Islet precursor cell (in vitro differentiated cells): ENCODE measurements around the gene FAM9C.

Source experiments
- DNase-seq: peaks from one replicate; pipeline ENCODE4 v3.0.0-alpha.2; 2018

Gene FAM9C

GRCh38 chrX:13005661-13006473 lies 38.6 kb downstream of the FAM9C start:
- DNase-seq = no peak

- no peak for DNase-seq
Measured at GRCh38 chrX:13001961-13002671, 42.3 kb downstream of the FAM9C start.

GRCh38 chrX:13001097-13001496 lies 43.3 kb downstream of the FAM9C start:
- DNase-seq = no peak

- DNase-seq = no peak
Measured at GRCh38 chrX:13000301-13000811, 44.1 kb downstream of the FAM9C start.

- no peak for DNase-seq
Measured at GRCh38 chrX:12999422-12999821, 45.0 kb downstream of the FAM9C start.

- no peak for DNase-seq
Measured at GRCh38 chrX:12997906-12998687, 46.3 kb downstream of the FAM9C start.

GRCh38 chrX:12996934-12997435 lies 47.4 kb downstream of the FAM9C start:
- no peak for DNase-seq

GRCh38 chrX:12994321-12994720 lies 50.1 kb downstream of the FAM9C start:
- DNase-seq = no peak

GRCh38 chrX:12993826-12994225 lies 50.6 kb downstream of the FAM9C start:
- no peak for DNase-seq

- DNase-seq = no peak
Measured at GRCh38 chrX:12992544-12993118, 51.8 kb downstream of the FAM9C start.

GRCh38 chrX:12991575-12991974 lies 52.8 kb downstream of the FAM9C start:
- no peak for DNase-seq

GRCh38 chrX:12989461-12989860 lies 55.0 kb downstream of the FAM9C start:
- no peak for DNase-seq

GRCh38 chrX:12988797-12989196 lies 55.6 kb downstream of the FAM9C start:
- DNase-seq = peak; percentile 65

- DNase-seq = no peak
Measured at GRCh38 chrX:12987900-12988594, 56.4 kb downstream of the FAM9C start.

GRCh38 chrX:12987340-12987739 lies 57.1 kb downstream of the FAM9C start:
- DNase-seq = no peak

- no peak for DNase-seq
Measured at GRCh38 chrX:12986886-12987285, 57.5 kb downstream of the FAM9C start.

- DNase-seq = no peak
Measured at GRCh38 chrX:12986164-12986779, 58.1 kb downstream of the FAM9C start.
